K562 (cell line): ENCODE measurements around the gene MSI1. TPM values are rescaled to one million over a fixed set of nuclear protein-coding genes. Genes with fewer than 3 reads are reported as not detected.

Experiments used
- ASH1L ChIP-seq: fragments of 450-650 bp; IDR thresholded peaks from 2 replicates; pipeline ENCODE4 v1.6.1; 2018; ENCODE audit warnings: borderline replicate concordance, mild to moderate bottlenecking, low read depth; ENCODE audit not compliant: partially characterized antibody
- ATF6 ChIP-seq: sonication (generic); formaldehyde crosslinking; IDR thresholded peaks from 2 replicates; pipeline ENCODE4 v1.4.0; 2020; ENCODE audit warnings: mild to moderate bottlenecking, missing genetic modification reagents
- CXXC5 ChIP-seq: fragments of 250-450 bp; sonication (Bioruptor Pico); IDR thresholded peaks from 2 replicates; pipeline ENCODE4 v1.8.0; 2022; ENCODE audit warnings: inconsistent platforms, mild to moderate bottlenecking, moderate library complexity
- ETV6 ChIP-seq, 3 experiments: fragments of 150-350 bp in 1 of 3; sonication (generic) in 1 of 3; formaldehyde crosslinking in 1 of 3; IDR thresholded peaks; 2 replicates each; pipeline versions ENCODE4 v1.6.1 to v1.8.0; 2014 to 2022; ENCODE audit warnings: borderline replicate concordance in 2 of 3, low read depth in 2 of 3, antibody characterized with exemption in 1 of 3, low read length in 1 of 3, mild to moderate bottlenecking in 1 of 3, missing genetic modification reagents in 1 of 3
- FOXA1 ChIP-seq: fragments of 450-650 bp; IDR thresholded peaks from 2 replicates; pipeline ENCODE4 v1.6.1; 2016; ENCODE audit warnings: mild to moderate bottlenecking, borderline replicate concordance
- RFX5 ChIP-seq: IDR thresholded peaks from 2 replicates; pipeline ENCODE4 v1.6.1; 2011; ENCODE audit warnings: low read depth, mild to moderate bottlenecking, improper control_type of control experiment, low read length
- SAFB2 ChIP-seq: fragments of 200-400 bp; formaldehyde crosslinking; IDR thresholded peaks from 2 replicates; pipeline ENCODE4 v1.6.1; 2018; ENCODE audit warnings: borderline replicate concordance, low read length, low read depth, moderate library complexity; ENCODE audit not compliant: severe bottlenecking
- SP1 ChIP-seq: sonication (generic); formaldehyde crosslinking; IDR thresholded peaks from 2 replicates; pipeline ENCODE4 v1.8.1; 2022; ENCODE audit warnings: mild to moderate bottlenecking, missing genetic modification reagents
- ZNF184 ChIP-seq: sonication (generic); formaldehyde crosslinking; IDR thresholded peaks from 2 replicates; pipeline ENCODE4 v1.5.0; 2020; ENCODE audit warnings: missing genetic modification reagents
- polyA plus RNA-seq, 8 experiments: library from polyadenylated mRNA; depleted of rRNA in 4 of 8; stranded (reverse) in 5 of 8; unstranded in 3 of 8; fragments of >200 nt; fragmentation: Nextera tagmentation in 2 of 8; fragmentation: Illumina TruSeq in 1 of 8; extraction: Ambion mirVana in 2 of 8; extraction: Trizol in 1 of 8; gene quantifications; 2 replicates each; pipeline versions ENCODE4 v1.2.1 to v1.2.3, GENCODE V29; 2011 to 2014; ENCODE audit warnings: inconsistent platforms in 1 of 8, missing spikeins in 1 of 8
- total RNA-seq, 7 experiments: library from RNA; depleted of rRNA in 6 of 7; stranded (reverse); fragments of >200 nt in 6 of 7; fragmentation: Illumina TruSeq in 2 of 7; extraction: Trizol in 2 of 7; gene quantifications; 2 replicates each; pipeline versions ENCODE4 v1.2.1 to v1.2.3, GENCODE V29; 2011 to 2021; ENCODE audit warnings: low replicate concordance in 1 of 7
- TF ChIP-seq, protein P1 (sequence below): fragments of 450-650 bp; formaldehyde crosslinking; IDR thresholded peaks from 2 replicates; pipeline ENCODE4 v1.4.0; 2020; ENCODE audit warnings: mild to moderate bottlenecking, moderate library complexity
- TF ChIP-seq, protein P2 (sequence below), 2 experiments: fragments of 450-650 bp; IDR thresholded peaks; 2 replicates each; pipeline ENCODE4 v1.6.1; 2016; ENCODE audit warnings: mild to moderate bottlenecking in 2 of 2, borderline replicate concordance in 1 of 2, low read depth in 1 of 2, moderate library complexity in 1 of 2
- TF ChIP-seq, protein P3 (sequence below): fragments of 450-650 bp; IDR thresholded peaks from 2 replicates; pipeline ENCODE4 v1.6.1; 2016

Gene MSI1
- total and polyA plus RNA-seq, 9 of the 15 experiments (the other 6 are each of a cell fraction or from before 2014, with no cell fraction given): 0.16 TPM; not detected in 8

DNA sequence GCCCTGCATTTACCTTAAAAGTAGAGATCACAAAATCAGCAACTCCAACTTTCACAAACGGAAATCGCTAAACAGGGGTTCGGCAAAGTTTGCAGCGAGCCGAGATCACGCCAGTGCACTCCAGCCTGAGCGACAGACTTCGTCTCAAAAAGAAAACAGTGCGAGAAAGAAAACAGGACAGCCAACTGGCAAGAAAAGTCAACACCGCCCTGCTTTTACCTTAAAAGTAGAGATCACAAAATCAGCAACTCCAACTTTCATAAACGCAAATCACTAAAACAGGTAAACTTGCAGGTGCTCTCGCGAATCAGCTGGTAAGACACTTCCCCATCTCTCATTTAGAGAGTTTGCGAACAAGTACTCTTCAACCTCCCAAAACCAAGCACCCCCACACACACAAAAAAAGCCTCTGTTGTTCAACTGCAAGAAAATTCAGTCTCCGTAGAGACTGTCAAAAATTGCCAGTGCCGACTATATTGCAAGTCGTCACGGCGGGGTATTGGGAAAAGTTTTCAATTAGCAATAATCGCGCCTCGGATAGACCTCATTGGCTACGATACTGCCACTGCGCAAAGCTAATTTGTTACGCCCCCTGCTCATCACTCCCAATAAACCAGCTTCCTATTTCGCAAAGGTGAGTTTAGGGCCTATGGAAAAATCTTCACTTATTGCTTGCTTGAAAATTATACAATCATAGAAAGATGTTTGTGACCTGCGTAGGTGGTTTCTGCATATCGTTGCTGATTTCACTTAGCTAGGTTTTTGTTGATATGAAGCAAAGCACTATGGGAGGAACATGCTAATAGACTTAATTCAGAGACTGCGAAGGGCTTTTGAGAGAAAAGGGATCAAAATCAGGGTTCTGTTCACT, 76.1 kb downstream of the MSI1 start, which contains the start of gene RNU4-1 (continued):
- TF ChIP-seq, protein P1, sequence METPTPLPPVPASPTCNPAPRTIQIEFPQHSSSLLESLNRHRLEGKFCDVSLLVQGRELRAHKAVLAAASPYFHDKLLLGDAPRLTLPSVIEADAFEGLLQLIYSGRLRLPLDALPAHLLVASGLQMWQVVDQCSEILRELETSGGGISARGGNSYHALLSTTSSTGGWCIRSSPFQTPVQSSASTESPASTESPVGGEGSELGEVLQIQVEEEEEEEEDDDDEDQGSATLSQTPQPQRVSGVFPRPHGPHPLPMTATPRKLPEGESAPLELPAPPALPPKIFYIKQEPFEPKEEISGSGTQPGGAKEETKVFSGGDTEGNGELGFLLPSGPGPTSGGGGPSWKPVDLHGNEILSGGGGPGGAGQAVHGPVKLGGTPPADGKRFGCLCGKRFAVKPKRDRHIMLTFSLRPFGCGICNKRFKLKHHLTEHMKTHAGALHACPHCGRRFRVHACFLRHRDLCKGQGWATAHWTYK (CRISPR knock-in tag): 0 out of 2 replicates have a peak, but pooled peaks have one; percentile 14
- TF ChIP-seq, protein P2, sequence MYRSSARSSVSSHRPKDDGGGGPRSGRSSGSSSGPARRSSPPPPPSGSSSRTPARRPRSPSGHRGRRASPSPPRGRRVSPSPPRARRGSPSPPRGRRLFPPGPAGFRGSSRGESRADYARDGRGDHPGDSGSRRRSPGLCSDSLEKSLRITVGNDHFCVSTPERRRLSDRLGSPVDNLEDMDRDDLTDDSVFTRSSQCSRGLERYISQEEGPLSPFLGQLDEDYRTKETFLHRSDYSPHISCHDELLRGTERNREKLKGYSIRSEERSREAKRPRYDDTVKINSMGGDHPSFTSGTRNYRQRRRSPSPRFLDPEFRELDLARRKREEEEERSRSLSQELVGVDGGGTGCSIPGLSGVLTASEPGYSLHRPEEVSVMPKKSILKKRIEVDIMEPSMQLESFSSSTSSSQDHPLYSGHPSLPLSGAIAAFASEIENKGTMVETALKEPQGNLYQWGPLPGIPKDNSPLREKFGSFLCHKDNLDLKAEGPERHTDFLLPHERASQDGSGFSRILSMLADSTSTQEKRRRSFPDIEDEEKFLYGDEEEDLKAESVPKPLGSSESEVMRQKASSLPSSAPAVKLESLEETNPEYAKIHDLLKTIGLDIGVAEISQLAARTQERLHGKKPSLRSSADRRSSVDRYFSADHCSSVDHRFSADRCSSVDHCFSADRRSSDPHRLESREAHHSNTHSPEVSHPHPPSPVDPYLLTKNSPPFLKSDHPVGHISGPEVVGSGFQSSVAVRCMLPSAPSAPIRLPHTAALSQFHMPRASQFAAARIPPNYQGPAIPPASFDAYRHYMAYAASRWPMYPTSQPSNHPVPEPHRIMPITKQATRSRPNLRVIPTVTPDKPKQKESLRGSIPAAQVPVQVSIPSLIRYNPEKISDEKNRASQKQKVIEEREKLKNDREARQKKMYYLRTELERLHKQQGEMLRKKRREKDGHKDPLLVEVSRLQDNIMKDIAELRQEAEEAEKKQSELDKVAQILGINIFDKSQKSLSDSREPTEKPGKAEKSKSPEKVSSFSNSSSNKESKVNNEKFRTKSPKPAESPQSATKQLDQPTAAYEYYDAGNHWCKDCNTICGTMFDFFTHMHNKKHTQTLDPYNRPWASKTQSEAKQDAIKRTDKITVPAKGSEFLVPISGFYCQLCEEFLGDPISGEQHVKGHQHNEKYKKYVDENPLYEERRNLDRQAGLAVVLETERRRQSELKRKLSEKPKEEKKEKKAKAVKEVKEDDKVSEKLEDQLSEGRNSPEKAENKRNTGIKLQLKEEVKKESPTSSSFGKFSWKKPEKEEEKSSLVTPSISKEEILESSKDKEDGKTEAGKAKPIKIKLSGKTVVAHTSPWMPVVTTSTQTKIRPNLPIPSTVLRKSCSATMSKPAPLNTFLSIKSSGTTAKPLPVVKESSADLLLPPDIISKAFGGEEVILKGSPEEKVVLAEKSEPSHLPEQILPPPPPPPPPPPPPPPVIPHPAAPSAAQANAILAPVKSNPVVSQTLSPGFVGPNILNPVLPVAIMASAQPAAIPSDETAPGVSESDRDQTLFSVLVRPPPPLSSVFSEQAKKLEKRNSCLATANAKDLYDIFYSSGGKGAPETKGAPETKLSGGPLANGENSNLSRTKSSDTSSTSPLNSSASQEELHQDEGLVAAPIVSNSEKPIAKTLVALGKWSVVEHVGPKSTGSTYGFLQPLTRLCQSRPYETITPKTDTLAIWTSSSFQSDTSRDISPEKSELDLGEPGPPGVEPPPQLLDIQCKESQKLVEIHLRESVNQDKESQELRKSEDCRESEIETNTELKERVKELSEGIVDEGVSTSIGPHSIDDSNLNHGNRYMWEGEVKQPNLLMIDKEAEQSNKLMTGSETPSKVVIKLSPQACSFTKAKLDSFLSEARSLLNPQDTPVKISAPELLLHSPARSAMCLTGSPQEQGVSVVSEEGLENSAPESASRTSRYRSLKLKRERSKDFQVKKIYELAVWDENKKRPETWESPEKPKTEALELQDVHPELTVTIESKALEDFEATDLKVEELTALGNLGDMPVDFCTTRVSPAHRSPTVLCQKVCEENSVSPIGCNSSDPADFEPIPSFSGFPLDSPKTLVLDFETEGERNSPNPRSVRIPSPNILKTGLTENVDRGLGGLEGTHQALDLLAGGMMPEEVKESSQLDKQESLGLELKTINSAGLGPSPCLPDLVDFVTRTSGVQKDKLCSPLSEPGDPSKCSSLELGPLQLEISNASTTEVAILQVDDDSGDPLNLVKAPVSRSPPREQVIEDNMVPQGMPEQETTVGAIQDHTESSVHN (IDR thresholded peaks at IDR 0.05; ENCODE audit: borderline replicate concordance in 1 of 2, low read depth in 1 of 2): peak in 1 of 2 experiments; percentile 85; a peak in 2 of 4 replicates
- TF ChIP-seq SAFB2: no peak
- TF ChIP-seq RFX5: peak; percentile 71; the same call in 1 of the 2 replicates
- TF ChIP-seq, protein P3, sequence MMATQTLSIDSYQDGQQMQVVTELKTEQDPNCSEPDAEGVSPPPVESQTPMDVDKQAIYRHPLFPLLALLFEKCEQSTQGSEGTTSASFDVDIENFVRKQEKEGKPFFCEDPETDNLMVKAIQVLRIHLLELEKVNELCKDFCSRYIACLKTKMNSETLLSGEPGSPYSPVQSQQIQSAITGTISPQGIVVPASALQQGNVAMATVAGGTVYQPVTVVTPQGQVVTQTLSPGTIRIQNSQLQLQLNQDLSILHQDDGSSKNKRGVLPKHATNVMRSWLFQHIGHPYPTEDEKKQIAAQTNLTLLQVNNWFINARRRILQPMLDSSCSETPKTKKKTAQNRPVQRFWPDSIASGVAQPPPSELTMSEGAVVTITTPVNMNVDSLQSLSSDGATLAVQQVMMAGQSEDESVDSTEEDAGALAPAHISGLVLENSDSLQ: peak; percentile 34
- TF ChIP-seq ETV6 (IDR thresholded peaks at IDR 0.05; ENCODE audit: borderline replicate concordance in 1 of 2, low read depth in 2 of 2, low read length in 1 of 2): 0 out of 4 replicates have a peak, but pooled peaks of 1 of the 2 experiments have one; percentile 41
- no peak for TF ChIP-seq ETV6 (CRISPR knock-in tag; IDR thresholded peaks at IDR 0.05; ENCODE audit: borderline replicate concordance)
- no peak for TF ChIP-seq ZNF184 (CRISPR knock-in tag)
- TF ChIP-seq ASH1L: peak; percentile 71
- TF ChIP-seq SP1 (CRISPR knock-in tag): 0 out of 2 replicates have a peak, but pooled peaks have one; percentile 48
- peak; percentile 69; the same call in 1 of the 2 replicates for TF ChIP-seq ATF6
- TF ChIP-seq FOXA1: no peak
- TF ChIP-seq CXXC5 (CRISPR knock-in tag): peak; percentile 80
